DMS114 treated with DMSO at 0.1 percent for 48 hours (cell line): ENCODE measurements around the gene NECTIN4.
A peak's percentile ranks its signal among the peaks of the same experiment; 100 is the strongest.
"Not testable (repeated sequence)": the region's sequence is repeated elsewhere in the genome, so short reads cannot be mapped to it uniquely, and the experiment has no call there.

Source experiments
- DNase-seq: peaks from one replicate; lab custom pipeline; 2025; ENCODE audit not compliant: unreplicated experiment; lab: John Stamatoyannopoulos, UW

NECTIN4 gene

DNA sequence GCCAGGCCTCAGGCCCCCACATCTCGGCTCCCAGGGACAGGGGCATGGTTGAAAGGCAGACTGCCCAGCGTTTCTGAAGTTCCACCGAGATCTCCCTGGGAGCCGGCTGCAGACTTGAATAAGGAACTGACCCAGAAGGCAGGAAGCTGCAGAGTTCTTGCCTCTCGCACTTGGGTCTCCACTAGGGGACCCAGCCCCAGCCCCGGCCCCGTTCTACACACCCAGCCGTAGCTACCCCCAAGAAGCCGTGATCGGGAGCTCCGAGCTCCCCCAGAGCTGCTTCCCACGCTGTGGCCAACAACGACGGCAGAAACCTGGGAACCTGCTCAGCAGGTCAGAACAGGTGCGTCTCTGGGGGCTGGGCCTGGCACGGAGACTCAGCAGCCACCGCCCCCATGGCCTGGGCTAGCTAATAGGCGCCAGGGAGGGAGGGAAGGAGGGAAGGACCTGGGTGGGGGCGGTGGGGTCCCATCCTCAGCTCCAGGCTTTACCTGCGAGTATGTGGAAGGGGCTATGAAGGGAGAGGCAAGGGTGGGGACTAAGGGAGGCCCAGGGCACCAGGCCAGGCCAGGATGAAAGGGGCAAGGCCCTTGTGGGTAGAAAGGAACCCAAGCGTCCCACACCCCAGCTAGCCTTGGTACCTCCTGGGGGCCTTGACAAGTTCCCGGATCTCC is at the start of gene NECTIN4:
NECTIN4 (minus strand) TSS at position 308 of the 674 bp plus-strand sequence; CDS start at position 46, 262 bp downstream.
- no peak for DNase-seq

DNA sequence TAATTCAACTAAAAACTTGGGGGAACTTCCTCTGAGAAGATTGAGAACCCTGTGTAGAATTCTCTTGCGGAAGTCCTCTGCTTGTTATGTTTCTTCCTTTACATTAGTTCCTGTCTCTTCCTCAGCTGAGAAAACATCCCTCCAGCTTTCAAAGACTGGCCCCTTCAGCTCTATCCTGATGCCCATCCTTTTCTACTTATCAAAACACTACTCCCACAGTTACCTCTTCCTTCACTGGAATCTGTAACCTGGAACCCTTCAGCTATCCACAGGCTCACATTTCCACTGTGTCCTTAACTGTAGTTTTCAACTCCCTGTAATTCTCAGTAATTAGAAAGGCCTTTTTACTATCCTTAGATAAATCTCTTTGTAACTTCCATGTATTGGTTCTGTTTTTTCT is 49.1 kb upstream of the NECTIN4 start:
- DNase-seq, result no peak

GRCh38 chr1:161137881-161138280 is 48.5 kb upstream of the NECTIN4 start:
- no peak for DNase-seq

- no peak for DNase-seq
Measured at GRCh38 chr1:161133220-161133740, 43.9 kb upstream of the NECTIN4 start.

- peak; percentile 100 for DNase-seq
Measured at GRCh38 chr1:161132410-161133219, 43.3 kb upstream of the NECTIN4 start, which contains the start of gene DEDD. TSS of gene DEDD (minus strand) at chr1:161132667. CDS start at chr1:161124462, 8,205 bp downstream.

DNA sequence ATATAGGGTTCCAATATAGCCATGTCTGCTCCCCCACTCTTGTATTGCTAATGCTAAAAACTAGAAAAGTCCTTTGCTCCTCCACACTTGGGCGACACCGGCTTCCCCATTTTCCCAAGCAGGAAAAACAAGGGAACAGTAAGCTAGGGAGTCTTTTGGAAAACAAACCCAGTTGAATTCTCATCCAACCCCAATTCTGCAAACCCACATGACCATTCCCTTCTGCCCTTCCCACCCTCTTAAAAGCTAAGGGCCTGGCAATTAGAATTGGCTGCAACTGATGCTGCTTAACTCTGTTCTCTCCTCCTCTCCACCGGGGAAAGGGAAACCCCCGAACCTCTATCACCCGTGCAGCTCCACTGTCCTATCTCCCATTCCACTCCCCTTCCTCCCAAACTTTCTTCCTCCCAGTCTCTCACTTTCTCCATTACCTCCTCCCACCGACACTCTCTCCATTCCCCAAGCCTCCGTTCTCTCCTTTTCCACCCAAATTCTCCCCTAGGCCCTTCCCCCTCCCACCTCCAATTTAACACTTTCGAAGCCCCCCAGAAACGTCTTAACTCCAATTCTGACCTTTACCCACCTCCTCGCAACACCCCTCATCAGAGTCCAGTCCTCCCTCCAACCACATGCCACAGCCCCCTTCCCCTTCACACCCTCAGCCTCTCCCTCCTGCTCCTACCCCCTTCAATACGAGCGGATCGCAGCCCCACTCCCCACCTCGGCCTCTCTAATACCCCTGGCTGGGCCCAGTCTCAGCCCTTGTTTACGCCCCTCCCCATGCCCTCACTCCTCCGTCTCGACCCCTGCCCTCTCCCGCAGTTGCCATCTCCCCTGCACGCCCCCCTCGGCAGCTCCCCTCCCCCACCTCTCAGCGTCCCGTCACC is 42.4 kb upstream of the NECTIN4 start:
- DNase-seq, result no peak

DNA sequence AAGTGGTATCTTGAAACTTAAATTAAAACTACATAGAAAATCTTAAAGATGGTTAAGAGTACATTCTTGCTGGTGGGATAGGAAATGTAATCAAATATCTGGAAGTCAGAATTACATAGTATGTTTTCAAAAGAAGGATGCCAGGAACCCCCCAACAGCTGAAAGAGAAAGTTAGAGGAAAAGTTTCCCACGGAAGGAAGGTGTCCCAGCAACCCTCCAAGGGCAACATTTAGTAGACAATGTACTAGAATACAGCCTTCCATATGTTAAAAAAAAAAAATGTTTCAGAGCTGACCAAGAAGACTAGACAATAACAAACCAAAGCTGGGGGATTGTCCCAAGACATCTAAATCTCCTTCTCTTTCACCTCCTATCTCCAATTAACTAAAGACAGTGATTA is 40.9 kb upstream of the NECTIN4 start:
- no peak for DNase-seq

GRCh38 chr1:161128591-161129420 is 39.4 kb upstream of the NECTIN4 start:
- no peak for DNase-seq

DNA sequence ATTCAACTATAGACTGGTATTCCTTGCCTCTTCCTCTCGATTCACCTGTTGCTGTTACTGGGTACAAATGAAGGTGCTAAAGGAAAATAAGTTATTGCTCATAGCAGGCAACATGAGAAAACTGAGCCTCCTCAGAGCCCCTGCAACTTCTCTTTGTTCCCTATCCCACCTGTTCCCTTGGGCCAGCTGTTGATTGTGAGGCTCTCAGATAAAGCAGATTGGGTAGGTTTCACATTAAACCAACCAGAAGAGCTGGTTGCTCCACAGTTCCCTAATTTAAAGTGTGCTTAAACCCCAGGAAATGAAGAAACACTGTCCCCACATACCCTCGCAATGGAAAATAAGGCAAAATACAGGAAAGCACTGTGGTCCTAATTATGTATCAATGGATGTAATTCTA is 38.3 kb upstream of the NECTIN4 start:
- DNase-seq, result no peak

- no peak for DNase-seq
Measured at GRCh38 chr1:161122967-161123366, 33.6 kb upstream of the NECTIN4 start.

- no peak for DNase-seq
Measured at GRCh38 chr1:161121834-161122233, 32.5 kb upstream of the NECTIN4 start.

DNA sequence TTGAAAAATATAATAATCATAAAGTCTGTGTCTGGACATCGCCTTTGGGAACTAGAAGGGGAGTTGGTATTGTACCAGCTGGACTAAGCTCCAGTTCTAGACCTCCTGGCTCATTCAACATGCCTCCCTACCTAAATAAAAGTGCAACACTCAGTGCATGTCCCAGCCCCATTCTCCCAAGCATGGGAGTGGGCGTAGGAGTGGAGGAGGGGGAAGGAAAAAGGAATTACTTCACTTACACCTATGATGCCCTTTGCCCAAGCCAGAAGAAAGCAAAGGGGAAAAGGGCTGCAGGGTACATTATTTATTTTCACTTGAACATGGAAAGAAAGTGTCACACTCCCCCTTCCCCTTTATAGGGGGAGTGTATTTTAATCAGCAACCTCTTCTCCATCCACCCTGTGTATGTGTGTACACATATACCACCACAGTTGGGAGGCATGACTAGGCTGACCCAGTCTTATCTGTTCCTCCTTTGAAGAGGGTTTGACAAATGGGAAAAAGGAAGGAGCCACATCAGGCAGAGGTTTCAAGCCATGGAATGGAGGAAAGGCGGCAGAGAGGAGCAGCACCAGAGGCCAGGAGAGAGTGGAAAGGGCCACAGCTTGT is 31.8 kb upstream of the NECTIN4 start:
- DNase-seq, result no peak

DNA sequence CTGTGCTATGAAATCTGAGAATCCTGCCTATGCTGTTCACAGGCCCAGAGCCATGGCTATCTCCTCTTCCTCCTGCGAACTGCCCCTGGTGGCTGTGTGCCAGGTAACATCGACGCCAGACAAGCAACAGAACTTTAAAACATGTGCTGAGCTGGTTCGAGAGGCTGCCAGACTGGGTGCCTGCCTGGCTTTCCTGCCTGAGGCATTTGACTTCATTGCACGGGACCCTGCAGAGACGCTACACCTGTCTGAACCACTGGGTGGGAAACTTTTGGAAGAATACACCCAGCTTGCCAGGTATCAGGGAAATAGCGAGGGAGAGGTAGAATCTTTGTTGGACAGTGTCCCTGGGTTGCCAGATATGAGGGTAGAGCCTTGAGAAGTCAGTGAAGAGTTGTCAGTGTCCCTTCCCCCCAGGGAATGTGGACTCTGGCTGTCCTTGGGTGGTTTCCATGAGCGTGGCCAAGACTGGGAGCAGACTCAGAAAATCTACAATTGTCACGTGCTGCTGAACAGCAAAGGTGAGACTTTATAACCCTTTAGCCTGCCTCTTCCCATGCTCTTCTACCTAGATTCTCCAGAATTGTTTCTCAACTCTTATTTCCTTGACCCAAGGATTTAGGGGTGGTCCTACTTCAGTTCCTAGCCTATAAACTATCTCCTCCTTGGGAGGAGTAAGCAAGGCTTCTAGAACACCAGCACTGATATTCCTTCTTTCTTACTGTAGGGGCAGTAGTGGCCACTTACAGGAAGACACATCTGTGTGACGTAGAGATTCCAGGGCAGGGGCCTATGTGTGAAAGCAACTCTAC is 29.9 kb upstream of the NECTIN4 start:
- peak; percentile 91 for DNase-seq

DNA sequence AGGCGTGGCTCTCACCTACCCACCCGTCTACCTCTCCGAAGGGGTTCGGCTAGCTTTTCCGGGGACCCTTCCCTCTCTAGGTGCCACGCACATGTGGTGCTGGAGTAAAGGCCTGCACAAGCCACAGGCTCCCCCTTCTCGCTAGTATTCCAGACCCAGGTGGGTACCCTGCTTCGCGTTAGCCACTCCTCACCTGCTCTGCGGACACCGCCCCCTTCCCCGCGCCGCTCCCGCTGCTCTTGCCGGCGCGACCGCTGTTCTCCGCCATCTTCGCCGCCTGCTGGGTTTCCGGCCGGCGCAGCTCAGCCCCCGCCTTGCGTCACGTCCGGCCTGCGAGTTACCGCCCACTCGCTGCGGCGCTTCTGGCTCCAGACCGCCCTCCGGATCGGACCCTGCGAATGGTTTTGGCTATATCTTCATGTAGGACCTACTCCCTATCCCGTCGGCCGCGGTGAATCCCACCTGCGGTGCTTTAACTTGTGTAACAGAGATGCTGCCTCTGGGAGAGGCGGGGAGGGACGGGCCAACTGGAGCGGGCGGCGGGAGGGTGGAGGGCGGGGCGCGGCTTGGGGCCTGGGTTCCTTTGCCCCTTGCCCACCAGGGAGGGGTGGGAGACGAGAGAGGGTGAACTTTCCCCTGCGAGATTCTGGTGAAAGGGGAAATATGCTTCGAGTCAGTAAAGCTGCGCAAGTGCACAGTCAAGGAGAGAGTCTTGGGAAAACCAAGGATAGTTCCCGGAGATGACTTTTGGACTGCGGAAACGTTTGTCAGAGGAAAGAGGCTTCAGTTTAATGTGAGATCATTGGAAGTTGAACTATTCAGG is 28.6 kb upstream of the NECTIN4 start, which contains the start of the genes NIT1 and PFDN2:
NIT1 (plus strand) TSS at position 347 of the 823 bp plus-strand sequence; CDS start at position 419, 72 bp downstream.
PFDN2 (minus strand) TSS at position 279 of the 823 bp plus-strand sequence; CDS start at position 268, 11 bp downstream.
- DNase-seq, result peak; percentile 84

GRCh38 chr1:161115961-161116360 is 26.6 kb upstream of the NECTIN4 start:
- not testable (repeated sequence) for DNase-seq

GRCh38 chr1:161115132-161115711 is 25.9 kb upstream of the NECTIN4 start:
- no peak for DNase-seq

- DNase-seq, result no peak
Measured at GRCh38 chr1:161114556-161114955, 25.2 kb upstream of the NECTIN4 start.
